Measurements from ENCODE around the gene RSRC2.
"Not testable (repeated sequence)": the region's sequence is repeated elsewhere in the genome, so short reads cannot be mapped to it uniquely, and the experiment has no call there.

DNA sequence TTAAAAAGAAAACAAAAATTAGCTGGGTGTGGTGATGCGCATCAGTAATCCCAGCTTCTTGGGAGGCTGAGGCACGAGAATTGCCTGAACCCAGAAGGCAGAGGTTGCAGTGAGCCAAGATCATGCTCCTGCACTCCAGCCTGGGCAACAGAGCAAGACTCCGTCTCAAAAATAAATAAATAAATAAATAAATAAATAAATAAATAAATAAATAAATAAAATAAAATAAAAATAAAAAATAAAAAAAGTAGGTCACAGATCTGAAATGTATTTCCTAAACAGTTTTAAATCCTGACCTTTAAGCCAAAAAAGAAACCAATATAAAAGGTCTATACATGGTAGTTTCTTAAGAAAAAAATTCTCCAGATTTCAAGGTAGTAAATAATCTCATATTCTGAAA, 13.7 kb downstream of the RSRC2 start:
- TF ChIP-seq, protein P1, sequence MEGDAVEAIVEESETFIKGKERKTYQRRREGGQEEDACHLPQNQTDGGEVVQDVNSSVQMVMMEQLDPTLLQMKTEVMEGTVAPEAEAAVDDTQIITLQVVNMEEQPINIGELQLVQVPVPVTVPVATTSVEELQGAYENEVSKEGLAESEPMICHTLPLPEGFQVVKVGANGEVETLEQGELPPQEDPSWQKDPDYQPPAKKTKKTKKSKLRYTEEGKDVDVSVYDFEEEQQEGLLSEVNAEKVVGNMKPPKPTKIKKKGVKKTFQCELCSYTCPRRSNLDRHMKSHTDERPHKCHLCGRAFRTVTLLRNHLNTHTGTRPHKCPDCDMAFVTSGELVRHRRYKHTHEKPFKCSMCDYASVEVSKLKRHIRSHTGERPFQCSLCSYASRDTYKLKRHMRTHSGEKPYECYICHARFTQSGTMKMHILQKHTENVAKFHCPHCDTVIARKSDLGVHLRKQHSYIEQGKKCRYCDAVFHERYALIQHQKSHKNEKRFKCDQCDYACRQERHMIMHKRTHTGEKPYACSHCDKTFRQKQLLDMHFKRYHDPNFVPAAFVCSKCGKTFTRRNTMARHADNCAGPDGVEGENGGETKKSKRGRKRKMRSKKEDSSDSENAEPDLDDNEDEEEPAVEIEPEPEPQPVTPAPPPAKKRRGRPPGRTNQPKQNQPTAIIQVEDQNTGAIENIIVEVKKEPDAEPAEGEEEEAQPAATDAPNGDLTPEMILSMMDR (conservative IDR thresholded peaks at IDR 0.05 in 1 of 2, IDR thresholded peaks at IDR 0.05 in 1 of 2; ENCODE audit: low read depth in 1 of 2, low read length in 2 of 2): not testable (repeated sequence)
- TF ChIP-seq EZH2 (IDR thresholded peaks at IDR 0.05; ENCODE audit: low read length, missing control alignments): not testable (repeated sequence)

All from fibroblast of lung (primary cell).